GM23338 (cell line): ENCODE measurements around the gene AGPAT3. TPM values are rescaled to one million over a fixed set of nuclear protein-coding genes. Genes with fewer than 3 reads are reported as not detected.

Experiments
- ATAC-seq: fragments of 200-7000 bp; cut with Tn5 transposase; 3 replicates; pipeline ENCODE4 v1.9.1; 2020
- DNase-seq: peaks from one replicate; pipeline ENCODE4 v3.0.0-alpha.2; 2015; ENCODE audit warnings: low spot score
- H2AFZ ChIP-seq: fragments of 200-600 bp; sonication (generic); 2 replicates; pipeline ENCODE4 v1.8.0; 2016; ENCODE audit warnings: antibody characterized with exemption, mild to moderate bottlenecking, moderate library complexity
- H3F3A ChIP-seq: fragments of 200-600 bp; sonication (generic); replicated peaks from 2 replicates; pipeline ENCODE4 v1.8.0; 2017; ENCODE audit warnings: antibody characterized with exemption, mixed run types, low read depth
- H3K27ac ChIP-seq: fragments of 200-600 bp; sonication (generic); 2 replicates; pipeline ENCODE4 v1.6.1; 2016; ENCODE audit warnings: low read depth
- H3K27me3 ChIP-seq: fragments of 200-600 bp; sonication (generic); 2 replicates; pipeline ENCODE4 v1.8.0; 2016; ENCODE audit warnings: mild to moderate bottlenecking, mixed run types, moderate library complexity; ENCODE audit not compliant: insufficient read depth
- H3K36me3 ChIP-seq: fragments of 200-600 bp; sonication (generic); 2 replicates; pipeline ENCODE4 v1.8.0; 2016; ENCODE audit warnings: mild to moderate bottlenecking; ENCODE audit not compliant: insufficient read depth
- H3K4me1 ChIP-seq: fragments of 200-600 bp; sonication (generic); 2 replicates; pipeline ENCODE4 v1.8.0; 2016; ENCODE audit warnings: mild to moderate bottlenecking, moderate library complexity; ENCODE audit not compliant: insufficient read depth
- H3K4me2 ChIP-seq: fragments of 200-600 bp; sonication (generic); 2 replicates; pipeline ENCODE4 v1.7.1; 2017; ENCODE audit warnings: mixed run types
- H3K4me3 ChIP-seq: fragments of 200-600 bp; sonication (generic); 2 replicates; pipeline ENCODE4 v1.6.1; 2016; ENCODE audit warnings: mixed run types
- H3K79me2 ChIP-seq: fragments of 200-600 bp; sonication (generic); replicated peaks from 2 replicates; pipeline ENCODE4 v1.8.0; 2017; ENCODE audit warnings: mild to moderate bottlenecking; ENCODE audit not compliant: insufficient read depth
- H3K9me2 ChIP-seq: fragments of 200-600 bp; sonication (generic); 2 replicates; pipeline ENCODE4 v1.8.0; 2017; ENCODE audit not compliant: insufficient read depth
- H4K20me1 ChIP-seq: fragments of 200-600 bp; sonication (generic); replicated peaks from 2 replicates; pipeline ENCODE4 v1.8.0; 2017; ENCODE audit warnings: mild to moderate bottlenecking; ENCODE audit not compliant: insufficient read depth
- H3K27ac Mint-ChIP-seq: 2 replicates; pipeline ENCODE4 v1.8.0; 2020; ENCODE audit warnings: inconsistent platforms, mild to moderate bottlenecking, moderate library complexity, mixed read lengths
- H3K27me3 Mint-ChIP-seq: 3 replicates; pipeline ENCODE4 v1.8.0; 2022; ENCODE audit warnings: low read depth, mild to moderate bottlenecking, moderate library complexity, mixed read lengths, inconsistent platforms; ENCODE audit not compliant: insufficient read depth, poor library complexity
- H3K36me3 Mint-ChIP-seq: 3 replicates; pipeline ENCODE4 v1.8.0; 2021; ENCODE audit warnings: low read depth, mild to moderate bottlenecking, inconsistent platforms, moderate library complexity, mixed read lengths
- H3K4me1 Mint-ChIP-seq: 3 replicates; pipeline ENCODE4 v1.8.0; 2020; ENCODE audit warnings: mild to moderate bottlenecking, inconsistent platforms, mixed read lengths
- H3K4me3 Mint-ChIP-seq: 3 replicates; pipeline ENCODE4 v1.8.0; 2021; ENCODE audit warnings: moderate library complexity, mild to moderate bottlenecking, inconsistent platforms, mixed read lengths
- H3K9me3 Mint-ChIP-seq: 3 replicates; pipeline ENCODE4 v1.8.0; 2020; ENCODE audit warnings: moderate library complexity, mild to moderate bottlenecking, inconsistent platforms, mixed read lengths
- EZH2 ChIP-seq: fragments of 200-600 bp; sonication (generic); IDR thresholded peaks from one replicate; pipeline ENCODE4 v1.8.0; 2017; ENCODE audit warnings: antibody characterized with exemption, mild to moderate bottlenecking, low read depth; ENCODE audit not compliant: unreplicated experiment
- ZNF462 ChIP-seq: fragments of 250-450 bp; sonication (Bioruptor Pico); IDR thresholded peaks from 2 replicates; pipeline ENCODE4 v1.5.0; 2020; ENCODE audit warnings: mild to moderate bottlenecking, moderate library complexity
- polyA plus RNA-seq: library from polyadenylated mRNA; unstranded; fragments of >200 nt; fragmentation: Nextera tagmentation; extraction: Ambion mirVana; gene quantifications from 2 replicates; pipeline ENCODE4 v1.2.1, GENCODE V29; 2016
- total RNA-seq: library from RNA; depleted of rRNA; stranded (reverse); fragments of >200 nt; shearing (Covaris generic); gene quantifications from 2 replicates; pipeline ENCODE4 v1.2.3, GENCODE V29; 2014
- TF ChIP-seq, protein P1 (sequence below): IDR thresholded peaks from one replicate; pipeline ENCODE4 v1.6.1; 2018; ENCODE audit warnings: antibody characterized with exemption; ENCODE audit not compliant: unreplicated experiment

AGPAT3 gene
- total and polyA plus RNA-seq, 2 experiments from 2014 or later: 2.1 to 6.1 TPM

- Mint-ChIP-seq H3K4me3 (no peak overlapping the region), H3K4me1 (peaks cover 6% of the 10 kb centered on the region; the same call in 2 of the 3 replicates), H3K27me3 (peaks cover 7% of the 10 kb centered on the region), H3K9me3 (no peaks in the 10 kb centered on the region), H3K27ac (no peak overlapping the region), H3K36me3 (no peaks in the 10 kb centered on the region)
- ATAC-seq (no peak), DNase-seq (no peak)
- Histone ChIP-seq H3K27me3 (no peaks in the 10 kb centered on the region), H3K4me2 (no peak overlapping the region), H3K27ac (no peak overlapping the region), H3K4me1 (no peaks in the 10 kb centered on the region), H3F3A (no peaks in the 10 kb centered on the region), H3K9me2 (no peaks in the 10 kb centered on the region), H2AFZ (no peak overlapping the region), H3K4me3 (no peak overlapping the region), H3K79me2 (no peaks in the 10 kb centered on the region), H4K20me1 (no peaks in the 10 kb centered on the region), H3K36me3 (no peaks in the 10 kb centered on the region)
- TF ChIP-seq ZNF462: no peak
- no peak for TF ChIP-seq EZH2
- TF ChIP-seq, protein P1, sequence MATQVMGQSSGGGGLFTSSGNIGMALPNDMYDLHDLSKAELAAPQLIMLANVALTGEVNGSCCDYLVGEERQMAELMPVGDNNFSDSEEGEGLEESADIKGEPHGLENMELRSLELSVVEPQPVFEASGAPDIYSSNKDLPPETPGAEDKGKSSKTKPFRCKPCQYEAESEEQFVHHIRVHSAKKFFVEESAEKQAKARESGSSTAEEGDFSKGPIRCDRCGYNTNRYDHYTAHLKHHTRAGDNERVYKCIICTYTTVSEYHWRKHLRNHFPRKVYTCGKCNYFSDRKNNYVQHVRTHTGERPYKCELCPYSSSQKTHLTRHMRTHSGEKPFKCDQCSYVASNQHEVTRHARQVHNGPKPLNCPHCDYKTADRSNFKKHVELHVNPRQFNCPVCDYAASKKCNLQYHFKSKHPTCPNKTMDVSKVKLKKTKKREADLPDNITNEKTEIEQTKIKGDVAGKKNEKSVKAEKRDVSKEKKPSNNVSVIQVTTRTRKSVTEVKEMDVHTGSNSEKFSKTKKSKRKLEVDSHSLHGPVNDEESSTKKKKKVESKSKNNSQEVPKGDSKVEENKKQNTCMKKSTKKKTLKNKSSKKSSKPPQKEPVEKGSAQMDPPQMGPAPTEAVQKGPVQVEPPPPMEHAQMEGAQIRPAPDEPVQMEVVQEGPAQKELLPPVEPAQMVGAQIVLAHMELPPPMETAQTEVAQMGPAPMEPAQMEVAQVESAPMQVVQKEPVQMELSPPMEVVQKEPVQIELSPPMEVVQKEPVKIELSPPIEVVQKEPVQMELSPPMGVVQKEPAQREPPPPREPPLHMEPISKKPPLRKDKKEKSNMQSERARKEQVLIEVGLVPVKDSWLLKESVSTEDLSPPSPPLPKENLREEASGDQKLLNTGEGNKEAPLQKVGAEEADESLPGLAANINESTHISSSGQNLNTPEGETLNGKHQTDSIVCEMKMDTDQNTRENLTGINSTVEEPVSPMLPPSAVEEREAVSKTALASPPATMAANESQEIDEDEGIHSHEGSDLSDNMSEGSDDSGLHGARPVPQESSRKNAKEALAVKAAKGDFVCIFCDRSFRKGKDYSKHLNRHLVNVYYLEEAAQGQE: no peak
Measured at GRCh38 chr21:43912910-43913309, 47.9 kb downstream of the AGPAT3 start.
